GM12865 (cell line): ENCODE measurements around the gene PDXK.

Source experiments
- DNase-seq: peaks from one replicate; pipeline ENCODE4 v3.0.0; 2010; ENCODE audit warnings: low read depth
- H3K4me3 ChIP-seq: 2 replicates; pipeline ENCODE4 v1.5.1; 2011; ENCODE audit warnings: mild to moderate bottlenecking, low read depth, low read length, control low read depth
- TF ChIP-seq, protein P1 (sequence below): IDR thresholded peaks from 2 replicates; pipeline ENCODE4 v1.5.1; 2011; ENCODE audit warnings: low read length, control low read depth, low read depth, inconsistent platforms; ENCODE audit not compliant: insufficient read depth; ENCODE audit errors: missing control alignments

Gene PDXK

GRCh38 chr21:43753439-43753799 is 34.5 kb downstream of the PDXK start:
- TF ChIP-seq, protein P1, sequence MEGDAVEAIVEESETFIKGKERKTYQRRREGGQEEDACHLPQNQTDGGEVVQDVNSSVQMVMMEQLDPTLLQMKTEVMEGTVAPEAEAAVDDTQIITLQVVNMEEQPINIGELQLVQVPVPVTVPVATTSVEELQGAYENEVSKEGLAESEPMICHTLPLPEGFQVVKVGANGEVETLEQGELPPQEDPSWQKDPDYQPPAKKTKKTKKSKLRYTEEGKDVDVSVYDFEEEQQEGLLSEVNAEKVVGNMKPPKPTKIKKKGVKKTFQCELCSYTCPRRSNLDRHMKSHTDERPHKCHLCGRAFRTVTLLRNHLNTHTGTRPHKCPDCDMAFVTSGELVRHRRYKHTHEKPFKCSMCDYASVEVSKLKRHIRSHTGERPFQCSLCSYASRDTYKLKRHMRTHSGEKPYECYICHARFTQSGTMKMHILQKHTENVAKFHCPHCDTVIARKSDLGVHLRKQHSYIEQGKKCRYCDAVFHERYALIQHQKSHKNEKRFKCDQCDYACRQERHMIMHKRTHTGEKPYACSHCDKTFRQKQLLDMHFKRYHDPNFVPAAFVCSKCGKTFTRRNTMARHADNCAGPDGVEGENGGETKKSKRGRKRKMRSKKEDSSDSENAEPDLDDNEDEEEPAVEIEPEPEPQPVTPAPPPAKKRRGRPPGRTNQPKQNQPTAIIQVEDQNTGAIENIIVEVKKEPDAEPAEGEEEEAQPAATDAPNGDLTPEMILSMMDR = no peak
- H3K4me3 ChIP-seq = no peak overlapping the region
- DNase-seq = no peak

DNA sequence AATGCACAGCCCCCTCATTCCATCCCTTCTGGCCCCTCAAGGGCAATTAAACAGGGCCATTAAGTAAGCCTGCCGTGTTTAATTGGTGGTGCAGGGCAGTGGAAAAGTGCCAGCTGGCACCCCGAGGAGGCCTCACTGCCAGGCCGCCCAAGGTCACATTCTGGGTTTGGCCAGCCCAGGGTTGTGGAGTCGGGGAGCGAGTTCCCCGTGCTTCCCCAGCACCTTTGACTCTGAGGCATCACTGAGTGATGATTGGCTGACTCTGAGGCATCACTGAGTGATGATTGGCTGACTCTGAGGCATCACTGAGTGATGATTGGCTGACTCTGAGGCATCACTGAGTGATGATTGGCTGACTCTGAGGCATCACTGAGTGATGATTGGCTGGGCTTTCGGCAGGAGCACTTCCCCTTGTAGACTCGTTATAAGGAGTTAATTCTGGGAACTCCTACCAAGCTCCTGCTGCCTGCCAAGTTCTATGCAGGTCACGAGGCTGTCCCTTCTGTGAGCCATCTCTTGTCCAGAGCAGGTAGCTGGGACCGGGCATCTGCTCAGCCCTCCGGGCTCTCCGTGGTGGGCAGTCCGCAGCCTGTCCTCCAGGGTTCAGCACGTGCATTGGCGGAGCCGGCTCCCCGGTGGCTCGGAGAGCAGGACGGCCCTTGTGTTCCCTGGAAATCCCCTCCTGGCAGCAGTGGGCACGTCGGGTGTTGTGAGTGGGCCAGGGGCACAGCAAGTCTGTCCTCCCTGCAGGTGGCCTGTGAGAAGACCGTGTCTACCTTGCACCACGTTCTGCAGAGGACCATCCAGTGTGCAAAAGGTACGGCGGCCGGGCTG is 36.2 kb downstream of the PDXK start:
- TF ChIP-seq, protein P1 = no peak
- DNase-seq = no peak

GRCh38 chr21:43755820-43756594 is 37.1 kb downstream of the PDXK start:
- H3K4me3 ChIP-seq = no peak overlapping the region
- DNase-seq = no peak
- TF ChIP-seq, protein P1 = no peak

More for the DNA sequence above, 36.2 kb downstream of the PDXK start:
- no peak overlapping the region for H3K4me3 ChIP-seq

DNA sequence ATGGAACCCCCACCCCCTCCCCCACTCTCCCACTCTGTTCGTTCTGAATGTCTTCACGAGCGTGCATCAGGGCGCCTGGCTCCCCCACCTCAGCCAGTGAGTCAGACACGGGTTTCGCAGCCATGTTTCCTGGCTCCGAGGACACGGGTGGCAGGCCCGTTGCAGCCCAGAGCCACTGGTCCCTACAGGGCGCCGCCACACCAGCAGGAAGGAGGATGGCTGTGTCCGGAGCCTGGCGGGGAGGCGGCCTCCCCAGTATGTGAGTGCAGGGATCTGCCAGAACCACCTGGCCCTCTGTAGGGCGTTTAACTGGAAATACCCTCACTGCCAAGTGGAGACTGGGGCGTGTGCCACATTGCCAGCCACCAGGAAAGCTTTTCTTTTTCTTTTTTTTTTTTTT is 38.7 kb downstream of the PDXK start:
- no peak for DNase-seq
- TF ChIP-seq, protein P1 = no peak

DNA sequence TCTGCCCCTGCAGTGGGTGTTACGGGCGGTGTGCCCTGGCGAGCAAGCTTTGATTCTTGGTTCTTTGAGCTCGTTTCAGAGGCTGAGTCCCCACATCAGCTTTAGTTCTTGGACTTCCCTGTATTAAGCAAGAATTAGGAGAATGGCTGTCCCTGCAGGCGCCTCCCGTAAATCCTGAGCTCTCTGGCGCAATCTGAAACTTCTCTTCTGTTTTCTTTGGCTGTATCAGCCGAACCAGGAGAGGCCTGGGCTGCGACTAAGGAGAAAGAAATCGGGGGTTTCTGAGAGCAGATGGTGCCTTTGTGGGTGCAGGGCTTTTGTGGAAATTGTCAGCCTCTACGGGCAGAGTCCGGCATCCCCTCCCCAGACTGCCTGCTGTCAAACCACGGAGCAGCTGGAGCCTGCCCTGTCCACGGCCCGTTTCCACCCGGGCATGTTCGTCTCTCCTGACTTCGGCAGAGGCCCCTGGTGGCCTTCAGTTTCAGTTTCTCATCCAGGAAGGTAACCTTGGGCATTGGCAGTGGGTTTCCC is 39.2 kb downstream of the PDXK start:
- DNase-seq = no peak
- TF ChIP-seq, protein P1 = no peak
- no peak overlapping the region for H3K4me3 ChIP-seq

More for the DNA sequence above, 38.7 kb downstream of the PDXK start:
- no peak overlapping the region for H3K4me3 ChIP-seq

DNA sequence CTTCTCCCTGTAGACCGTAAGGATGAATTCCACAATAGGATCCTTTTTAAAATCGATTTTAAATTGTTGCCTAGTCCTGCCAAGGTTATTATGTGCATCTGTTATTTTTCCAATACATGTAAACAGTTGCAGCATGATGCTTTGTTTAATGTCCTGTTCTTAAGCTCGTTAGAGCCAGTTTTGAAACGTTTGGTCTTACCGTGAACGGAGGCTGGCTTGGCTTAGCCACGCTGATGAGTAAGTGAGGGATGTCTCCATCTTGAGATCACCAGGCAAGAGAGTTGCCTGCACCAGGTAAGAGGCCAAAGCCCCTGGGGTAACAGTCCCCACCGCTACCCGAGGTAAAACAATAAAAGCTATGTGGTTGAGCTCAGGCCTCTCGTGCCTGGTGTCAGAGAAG is 39.9 kb downstream of the PDXK start:
- TF ChIP-seq, protein P1 = no peak
- no peak for DNase-seq
- no peak overlapping the region for H3K4me3 ChIP-seq
